ENCODE results near the gene DNAJA2. TPM values are rescaled to one million over a fixed set of nuclear protein-coding genes. Genes with fewer than 3 reads are reported as not detected.

The DNAJA2 gene
- total and polyA plus RNA-seq, 2 of the 8 experiments (the other 6 are each of a cell fraction or from before 2014, with no cell fraction given): 9.4 to 93.8 TPM

- Histone ChIP-seq H2BK15ac (ENCODE audit: low read length) (no peak overlapping the region), H3K23ac (ENCODE audit: insufficient read length) (no peak overlapping the region), H3K27me3 (replicated peaks in 1 of 4; ENCODE audit: control insufficient read depth in 3 of 4, extremely low read depth in 1 of 4, insufficient read depth in 3 of 4, low read length in 3 of 4) (no peaks in the 10 kb centered on the region), H3K4ac (replicated peaks; ENCODE audit: insufficient read length, low read depth, low read length) (no peak overlapping the region), H2BK20ac (ENCODE audit: low read length) (no peak overlapping the region), H3K4me1 (replicated peaks in 1 of 4; ENCODE audit: control insufficient read depth in 3 of 4, insufficient read depth in 4 of 4, low read length in 3 of 4) (no peaks in the 10 kb centered on the region), H2BK12ac (ENCODE audit: low read depth, low read length) (no peak overlapping the region), H3K79me1 (ENCODE audit: low read depth, low read length) (no peaks in the 10 kb centered on the region), H4K20me1 (replicated peaks in 1 of 2; ENCODE audit: control insufficient read depth in 1 of 2, insufficient read depth in 2 of 2, low read length in 2 of 2) (no peaks in the 10 kb centered on the region), H3K9me3 (ENCODE audit: insufficient read depth in 2 of 2, low read depth in 1 of 2, low read length in 1 of 2) (no peaks in the 10 kb centered on the region), H3K9ac (replicated peaks in 1 of 4; ENCODE audit: extremely low read depth in 1 of 4, low read depth in 3 of 4, low read length in 3 of 4) (no peak overlapping the region), H3K56ac (replicated peaks; ENCODE audit: insufficient read length, low read depth, low read length) (no peak overlapping the region), H4K5ac (ENCODE audit: insufficient read length, low read depth, low read length) (no peak overlapping the region), H3K36me3 (ENCODE audit: control insufficient read depth in 2 of 4, insufficient read depth in 4 of 4, low read length in 3 of 4) (no peaks in the 10 kb centered on the region), H4K91ac (replicated peaks; ENCODE audit: insufficient read length, low read length) (no peak overlapping the region), H2BK5ac (ENCODE audit: low read depth, low read length) (no peak overlapping the region), H3K4me2 (ENCODE audit: insufficient read depth in 1 of 2, low read depth in 2 of 2, low read length in 2 of 2) (no peak overlapping the region), H3K79me2 (ENCODE audit: control insufficient read depth in 1 of 2, insufficient read depth in 2 of 2, low read length in 2 of 2) (no peaks in the 10 kb centered on the region), H4K8ac (ENCODE audit: extremely low read depth, insufficient read depth, low read length) (no peak overlapping the region), H3K18ac (ENCODE audit: extremely low read depth, low read length) (no peak overlapping the region), H2AFZ (ENCODE audit: low read length) (no peak overlapping the region), H2AK5ac (ENCODE audit: low read depth, low read length) (no peak overlapping the region), H3K23me2 (ENCODE audit: low read depth, low read length) (no peaks in the 10 kb centered on the region; the same call in 1 of the 2 replicates), H2BK120ac (replicated peaks; ENCODE audit: low read depth, low read length) (no peak overlapping the region), H3K14ac (ENCODE audit: insufficient read length) (no peak overlapping the region), H3K4me3 (ENCODE audit: extremely low read depth in 1 of 4, insufficient read depth in 2 of 4, low read depth in 3 of 4, low read length in 4 of 4) (no peak overlapping the region), H3K27ac (ENCODE audit: low read depth, low read length) (no peak overlapping the region)
- ChIA-PET POLR2A (ENCODE audit: partially characterized antibody) (interaction anchor here (0.6 to 1.1 kb wide), 2 partner anchors 9 to 195 kb away, joined by 3 to 4 read pairs; no protein-coding TSS in a partner anchor), CTCF (ENCODE audit: partially characterized antibody) (interaction anchor here (0.6 kb wide), 1 partner anchor 139 kb away, joined by 3 read pairs; no protein-coding TSS in a partner anchor)
- WGBS, 2 experiments (ENCODE audit: extremely low coverage in 1 of 2, insufficient coverage in 1 of 2, insufficient read length in 1 of 2, insufficient replicate concordance in 2 of 2, low coverage in 1 of 2, low lambda C conversion rate in 2 of 2, missing lambda C conversion rate in 1 of 2): 91% methylated on average over 4 of the region's 4 CpGs; no CpG with 5 or more reads in 1 of the 2 experiments
- FAIRE-seq (no peak), DNase-seq (ENCODE audit: low read depth in 1 of 2, low spot score in 2 of 2) (no peak)
- no peak for TF ChIP-seq GTF2F1 (IDR thresholded peaks at IDR 0.05; ENCODE audit: borderline replicate concordance, low read depth, low read length)
- TF ChIP-seq RFX5 (IDR thresholded peaks at IDR 0.05; ENCODE audit: borderline replicate concordance, low read depth, low read length): no peak
- TF ChIP-seq SUZ12 (IDR thresholded peaks at IDR 0.05; ENCODE audit: low read length): no peak
- TF ChIP-seq KDM5A (IDR thresholded peaks at IDR 0.05; ENCODE audit: low read length): no peak
- TF ChIP-seq CHD2 (IDR thresholded peaks at IDR 0.05; ENCODE audit: low read length): no peak
- TF ChIP-seq ZNF274 (IDR thresholded peaks at IDR 0.05; ENCODE audit: borderline replicate concordance, extremely low read depth, low read length): no peak
- TF ChIP-seq TEAD4 (IDR thresholded peaks at IDR 0.05; ENCODE audit: low read depth, low read length): no peak
- no peak for TF ChIP-seq CBX5 (IDR thresholded peaks at IDR 0.05; ENCODE audit: low read depth, low read length)
- no peak for TF ChIP-seq NANOG (IDR thresholded peaks at IDR 0.05; ENCODE audit: insufficient read depth, low read depth, low read length, poor library complexity, severe bottlenecking)
- no peak for TF ChIP-seq YY1 (IDR thresholded peaks at IDR 0.05; ENCODE audit: low read depth, low read length)
- no peak for TF ChIP-seq TAF1 (IDR thresholded peaks at IDR 0.05; ENCODE audit: low read depth, low read length)
- no peak for TF ChIP-seq BACH1 (IDR thresholded peaks at IDR 0.05; ENCODE audit: low read length)
- no peak for TF ChIP-seq HDAC6 (IDR thresholded peaks at IDR 0.05; ENCODE audit: low read depth, low read length)
- TF ChIP-seq SIX5 (IDR thresholded peaks at IDR 0.05; ENCODE audit: low read depth, low read length): no peak
- no peak for TF ChIP-seq KDM1A (IDR thresholded peaks at IDR 0.05; ENCODE audit: borderline replicate concordance, low read length)
- TF ChIP-seq BCL11A (IDR thresholded peaks at IDR 0.05; ENCODE audit: low read depth in 2 of 2, low read length in 2 of 2): no peak
Observed at GRCh38 chr16:46982335-46982734, 8.9 kb upstream of the DNAJA2 start.

All from H1 (cell line).